PC-3 (cell line): ENCODE results near the gene TRPV2. TPM values are rescaled to one million over a fixed set of nuclear protein-coding genes. Genes with fewer than 3 reads are reported as not detected.

Experiments
- ATAC-seq: fragments of 200-7000 bp; cut with Tn5 transposase; 2 replicates; pipeline ENCODE4 v1.9.1; 2020; ENCODE audit warnings: mild to moderate bottlenecking, moderate library complexity
- BruUV-seq: library from RNA; stranded (reverse); fragments of 400-500 nt; replicated peaks from 2 replicates; lab custom pipeline; 2021; lab: Mats Ljungman, UMichigan
- CTCF ChIA-PET: fragments of 300-600 bp; sonication (Branson Sonifier 250); formaldehyde crosslinking; loops from one replicate; lab custom pipeline; 2022; ENCODE audit warnings: antibody characterized with exemption; lab: Charles Lee
- POLR2A ChIA-PET: fragments of 300-600 bp; sonication (Branson Sonifier 250); formaldehyde crosslinking; loops from one replicate; lab custom pipeline; 2022; ENCODE audit warnings: antibody characterized with exemption; ENCODE audit not compliant: unreplicated experiment; lab: Charles Lee
- DNase-seq: peaks from one replicate; pipeline ENCODE4 v3.0.0-alpha.2; 2015
- H2AFZ ChIP-seq: fragments of 300-600 bp; sonication (generic); 2 replicates; pipeline ENCODE4 v1.6.0; 2016; ENCODE audit warnings: antibody characterized with exemption, low read length
- H3F3A ChIP-seq: fragments of 300-600 bp; sonication (generic); one replicate; pipeline ENCODE4 v1.6.0; 2017; ENCODE audit warnings: antibody characterized with exemption, low read length, control low read depth, mild to moderate bottlenecking; ENCODE audit not compliant: unreplicated experiment
- H3K27ac ChIP-seq: fragments of 300-600 bp; sonication (generic); 2 replicates; pipeline ENCODE4 v1.5.1; 2016; ENCODE audit warnings: mild to moderate bottlenecking, low read length
- H3K27me3 ChIP-seq: fragments of 300-600 bp; sonication (generic); 2 replicates; pipeline ENCODE4 v1.6.1; 2016; ENCODE audit warnings: low read length, mixed read lengths
- H3K36me3 ChIP-seq: fragments of 300-600 bp; sonication (generic); 2 replicates; pipeline ENCODE4 v1.6.1; 2016; ENCODE audit warnings: low read depth, mixed run types, low read length, mixed read lengths
- H3K4me1 ChIP-seq: fragments of 300-600 bp; sonication (generic); 2 replicates; pipeline ENCODE4 v1.5.1; 2016; ENCODE audit warnings: low read length; ENCODE audit not compliant: insufficient read depth
- H3K4me2 ChIP-seq: fragments of 300-600 bp; sonication (generic); 2 replicates; pipeline ENCODE4 v1.6.0; 2016; ENCODE audit warnings: low read length
- H3K4me3 ChIP-seq: fragments of 300-600 bp; sonication (generic); 2 replicates; pipeline ENCODE4 v1.5.1; 2016; ENCODE audit warnings: mild to moderate bottlenecking, low read length, mixed read lengths
- H3K79me2 ChIP-seq: fragments of 300-600 bp; sonication (generic); 2 replicates; pipeline ENCODE4 v1.6.1; 2017; ENCODE audit warnings: low read length, mixed read lengths
- H3K9ac ChIP-seq: fragments of 300-600 bp; sonication (generic); 2 replicates; pipeline ENCODE4 v1.6.0; 2016; ENCODE audit warnings: mild to moderate bottlenecking, low read length
- H3K9me2 ChIP-seq: fragments of 300-600 bp; sonication (generic); replicated peaks from 2 replicates; pipeline ENCODE4 v1.6.1; 2016; ENCODE audit warnings: mixed run types, low read length, mixed read lengths
- H3K9me3 ChIP-seq: fragments of 300-600 bp; sonication (generic); 2 replicates; pipeline ENCODE4 v1.6.1; 2016; ENCODE audit warnings: low read length, mixed read lengths
- H4K20me1 ChIP-seq: fragments of 300-600 bp; sonication (generic); 2 replicates; pipeline ENCODE4 v1.6.1; 2016; ENCODE audit warnings: low read length, mixed read lengths
- EZH2 ChIP-seq: fragments of 300-600 bp; sonication (generic); IDR thresholded peaks from one replicate; pipeline ENCODE4 v1.6.1; 2017; ENCODE audit warnings: antibody characterized with exemption, mild to moderate bottlenecking, low read length; ENCODE audit not compliant: unreplicated experiment
- EZH2phosphoT487 ChIP-seq: fragments of 300-600 bp; sonication (generic); IDR thresholded peaks from 2 replicates; pipeline ENCODE4 v1.6.1; 2018; ENCODE audit warnings: mild to moderate bottlenecking, antibody characterized with exemption, low read length, borderline replicate concordance
- intact Hi-C: fragments of 100-400 bp; cut with micrococcal nuclease; formaldehyde crosslinking; loops from 2 replicates; pipeline ENCODE4 v1.9.0; 2023
- total RNA-seq: library from RNA; depleted of rRNA; stranded (reverse); fragments of >200 nt; gene quantifications from 2 replicates; pipeline ENCODE4 v1.2.3, GENCODE V29; 2014
- TF ChIP-seq, protein P1 (sequence below): fragments of 300-600 bp; sonication (generic); conservative IDR thresholded peaks from 2 replicates; pipeline ENCODE4 v1.5.1; 2017; ENCODE audit warnings: antibody characterized with exemption, low read depth, mild to moderate bottlenecking, low read length

TRPV2 gene
- total RNA-seq, 1 experiment from 2014 or later: 1.9 TPM

DNA sequence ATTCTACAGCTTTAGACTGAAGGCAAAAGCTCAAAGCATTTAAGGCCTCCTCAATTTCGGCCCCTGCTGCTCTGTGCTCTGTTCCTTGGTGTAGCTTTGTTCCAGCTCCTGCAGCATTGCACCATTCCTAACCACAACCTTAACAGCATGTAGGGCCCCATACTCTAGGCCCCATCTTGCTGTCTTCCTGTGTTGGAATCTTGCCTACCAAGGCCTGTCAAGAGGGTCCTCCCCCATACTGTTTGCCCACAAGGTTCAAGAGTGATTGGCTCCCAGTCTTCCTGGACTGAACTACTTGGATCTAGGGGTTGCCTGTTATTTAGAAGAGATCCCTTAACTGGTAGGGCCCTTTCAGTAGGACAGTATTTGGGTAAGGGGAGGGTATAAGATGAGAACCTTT lies 26.8 kb downstream of the TRPV2 start:
- POLR2A ChIA-PET: no interaction called here
- Histone ChIP-seq H2AFZ (no peak overlapping the region), H3K27me3 (no peaks in the 10 kb centered on the region), H3K9ac (no peak overlapping the region), H3K79me2 (peaks cover 45% of the 10 kb centered on the region), H3K27ac (no peak overlapping the region), H3K9me2 (no peaks in the 10 kb centered on the region), H3F3A (peaks cover 40% of the 10 kb centered on the region), H3K4me2 (peak overlapping the region; percentile 86), H3K36me3 (peaks cover 64% of the 10 kb centered on the region), H4K20me1 (peaks cover 56% of the 10 kb centered on the region), H3K9me3 (no peaks in the 10 kb centered on the region), H3K4me3 (peak overlapping the region; percentile 87), H3K4me1 (peaks cover 32% of the 10 kb centered on the region)
- no peak for TF ChIP-seq EZH2phosphoT487
- TF ChIP-seq, protein P1, sequence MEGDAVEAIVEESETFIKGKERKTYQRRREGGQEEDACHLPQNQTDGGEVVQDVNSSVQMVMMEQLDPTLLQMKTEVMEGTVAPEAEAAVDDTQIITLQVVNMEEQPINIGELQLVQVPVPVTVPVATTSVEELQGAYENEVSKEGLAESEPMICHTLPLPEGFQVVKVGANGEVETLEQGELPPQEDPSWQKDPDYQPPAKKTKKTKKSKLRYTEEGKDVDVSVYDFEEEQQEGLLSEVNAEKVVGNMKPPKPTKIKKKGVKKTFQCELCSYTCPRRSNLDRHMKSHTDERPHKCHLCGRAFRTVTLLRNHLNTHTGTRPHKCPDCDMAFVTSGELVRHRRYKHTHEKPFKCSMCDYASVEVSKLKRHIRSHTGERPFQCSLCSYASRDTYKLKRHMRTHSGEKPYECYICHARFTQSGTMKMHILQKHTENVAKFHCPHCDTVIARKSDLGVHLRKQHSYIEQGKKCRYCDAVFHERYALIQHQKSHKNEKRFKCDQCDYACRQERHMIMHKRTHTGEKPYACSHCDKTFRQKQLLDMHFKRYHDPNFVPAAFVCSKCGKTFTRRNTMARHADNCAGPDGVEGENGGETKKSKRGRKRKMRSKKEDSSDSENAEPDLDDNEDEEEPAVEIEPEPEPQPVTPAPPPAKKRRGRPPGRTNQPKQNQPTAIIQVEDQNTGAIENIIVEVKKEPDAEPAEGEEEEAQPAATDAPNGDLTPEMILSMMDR: no peak
- TF ChIP-seq EZH2: no peak
- intact Hi-C loops: no loop called here
- ATAC-seq (no peak), DNase-seq (peak; percentile 25)
- no TSS peak for BruUV-seq
- CTCF ChIA-PET: no interaction called here

- intact Hi-C loops: no loop called here
These were observed 27.5 kb downstream of the TRPV2 start for GRCh38 chr17:16442594-16443510.

More at GRCh38 chr17:16442594-16443510, 27.5 kb downstream of the TRPV2 start:
- H3K27ac ChIP-seq: no peak overlapping the region
- peaks cover 32% of the 10 kb centered on the region for H3K4me1 ChIP-seq
- H3K9ac ChIP-seq: no peak overlapping the region
- no peak overlapping the region; the same call in 1 of the 2 replicates for H3K4me3 ChIP-seq
- peak overlapping the region; percentile 86 for H3K4me2 ChIP-seq
- TF ChIP-seq, protein P1: no peak
- TF ChIP-seq EZH2phosphoT487: no peak
- TF ChIP-seq EZH2: no peak
- H2AFZ ChIP-seq: no peak overlapping the region
- no peaks in the 10 kb centered on the region for H3K27me3 ChIP-seq
- no peaks in the 10 kb centered on the region for H3K9me2 ChIP-seq
- DNase-seq (peak; percentile 22), ATAC-seq (no peak)
- POLR2A ChIA-PET: no interaction called here
- H3K36me3 ChIP-seq: peaks cover 69% of the 10 kb centered on the region
- BruUV-seq: no TSS peak
- H3K9me3 ChIP-seq: no peaks in the 10 kb centered on the region
- H4K20me1 ChIP-seq: peaks cover 56% of the 10 kb centered on the region
- H3K79me2 ChIP-seq: peaks cover 45% of the 10 kb centered on the region
- H3F3A ChIP-seq: peaks cover 40% of the 10 kb centered on the region
- CTCF ChIA-PET: no interaction called here
